Thyroid gland (tissue), 4 donors: Measurements from ENCODE around the gene MITF. TPM values are rescaled to one million over a fixed set of nuclear protein-coding genes. Genes with fewer than 3 reads are reported as not detected.
A peak's percentile ranks its signal among the peaks of the same experiment; 100 is the strongest.

Source experiments
- DNase-seq, 2 donors: peaks; one replicate each; pipeline ENCODE4 v3.0.0-alpha.2; 2019
- H3K27ac ChIP-seq, 3 donors: fragments of 200-600 bp; sonication (generic); 1 replicate in 2 of 3; 2 replicates in 1 of 3; pipeline ENCODE4 v1.5.1; 2016 to 2019; ENCODE audit warnings: mild to moderate bottlenecking in 1 of 3, moderate library complexity in 1 of 3
- H3K27me3 ChIP-seq: fragments of 200-600 bp; sonication (generic); one replicate; pipeline ENCODE4 v1.5.1; 2019
- H3K36me3 ChIP-seq, 2 donors: fragments of 200-600 bp; sonication (generic); one replicate each; pipeline ENCODE4 v1.5.1; 2016 to 2019
- H3K4me1 ChIP-seq, 2 donors: fragments of 200-600 bp; sonication (generic); one replicate each; pipeline ENCODE4 v1.5.1; 2017 to 2019
- H3K4me3 ChIP-seq, 3 donors: fragments of 200-600 bp; sonication (generic); replicated peaks in 1 of 3; 1 replicate in 2 of 3; 2 replicates in 1 of 3; pipeline ENCODE4 v1.5.1; 2016; ENCODE audit warnings: mild to moderate bottlenecking in 1 of 3
- H3K9me3 ChIP-seq: fragments of 200-600 bp; sonication (generic); one replicate; pipeline ENCODE4 v1.5.1; 2017
- CTCF ChIP-seq, 6 experiments: fragments of 200-600 bp in 3 of 6; fragments of 450-650 bp in 3 of 6; sonication (generic) in 3 of 6; IDR thresholded peaks; one replicate each; pipeline ENCODE4 v1.5.1; 2016 to 2019; ENCODE audit warnings: antibody characterized with exemption in 6 of 6, mild to moderate bottlenecking in 2 of 6, inconsistent platforms in 1 of 6, moderate library complexity in 1 of 6
- POLR2A ChIP-seq, 2 donors: fragments of 450-650 bp; IDR thresholded peaks; one replicate each; pipeline ENCODE4 v1.6.1; 2017; ENCODE audit warnings: antibody characterized with exemption in 2 of 2, mild to moderate bottlenecking in 2 of 2, moderate library complexity in 1 of 2
- WGBS, 2 donors: methylation state at CpG; one replicate each; pipeline ENCODE4 v1.1.5; 2017; 5-methylcytosine and 5-hydroxymethylcytosine counted together
- intact Hi-C: fragments of 100-400 bp; cut with DNase I; formaldehyde crosslinking; loops from one replicate; pipeline ENCODE4 v1.15.1; 2023
- total RNA-seq, 4 donors: library from RNA; depleted of rRNA; stranded (reverse); fragments of >200 nt; gene quantifications; one replicate each; pipeline ENCODE4 v1.2.3, GENCODE V29; 2016

Gene MITF
- total RNA-seq, 4 donors from 2014 or later = 22.4 to 52.1 (median 26.4) TPM

GRCh38 chr3:69983546-69984265, 244.4 kb downstream of the MITF start:
- no peak for TF ChIP-seq CTCF (IDR thresholded peaks at IDR 0.05)
- no peak for TF ChIP-seq POLR2A (IDR thresholded peaks at IDR 0.05)
- WGBS, 2 donors = 85 to 89% methylated on average over 5 of the region's 5 CpGs

GRCh38 chr3:69985266-69985665, 246.0 kb downstream of the MITF start:
- Histone ChIP-seq H3K27me3 (no peaks in the 10 kb centered on the region), H3K4me1 (peaks cover 4% of the 10 kb centered on the region in 2 donors), H3K4me3 (no peak overlapping the region), H3K9me3 (no peaks in the 10 kb centered on the region), H3K36me3 (no peaks in the 10 kb centered on the region), H3K27ac (no peak overlapping the region)
- no peak for DNase-seq
- 78 to 79% methylated on average over 4 of the region's 4 CpGs for WGBS, 2 donors
- intact Hi-C loops = no loop called here
- TF ChIP-seq CTCF (IDR thresholded peaks at IDR 0.05) (no peak), POLR2A (IDR thresholded peaks at IDR 0.05) (no peak)

More at GRCh38 chr3:69983546-69984265, 244.4 kb downstream of the MITF start:
- H3K27ac ChIP-seq = no peak overlapping the region
- no peaks in the 10 kb centered on the region for H3K9me3 ChIP-seq
- H3K4me3 ChIP-seq = no peak overlapping the region
- peaks cover 4% of the 10 kb centered on the region in 2 donors for H3K4me1 ChIP-seq
- no peaks in the 10 kb centered on the region for H3K27me3 ChIP-seq
- intact Hi-C loops = no loop called here
- H3K36me3 ChIP-seq = no peaks in the 10 kb centered on the region
- no peak for DNase-seq

- intact Hi-C loops = no loop called here
- peak; percentile 34 to 57 for DNase-seq
- 38 to 46% methylated on average over 6 of the region's 6 CpGs for WGBS, 2 donors
- no peaks in the 10 kb centered on the region for H3K36me3 ChIP-seq
- TF ChIP-seq CTCF (IDR thresholded peaks at IDR 0.05) (no peak), POLR2A (IDR thresholded peaks at IDR 0.05) (no peak)
- no peaks in the 10 kb centered on the region for H3K9me3 ChIP-seq
- H3K27me3 ChIP-seq = no peaks in the 10 kb centered on the region
- no peak overlapping the region for H3K4me3 ChIP-seq
- H3K4me1 ChIP-seq = peaks cover 4% of the 10 kb centered on the region in 2 donors
- peak overlapping the region in 1 of 3 donors; percentile 26 for H3K27ac ChIP-seq
Observed at GRCh38 chr3:69986419-69986818, 247.2 kb downstream of the MITF start.

- H3K9me3 ChIP-seq = no peaks in the 10 kb centered on the region
- 86 to 89% methylated on average over 6 of the region's 6 CpGs for WGBS, 2 donors
- no peak overlapping the region for H3K4me3 ChIP-seq
- no peak for DNase-seq
- H3K4me1 ChIP-seq = peaks cover 4% of the 10 kb centered on the region in 2 donors
- TF ChIP-seq CTCF (IDR thresholded peaks at IDR 0.05) (no peak), POLR2A (IDR thresholded peaks at IDR 0.05) (no peak)
- H3K36me3 ChIP-seq = no peaks in the 10 kb centered on the region
- intact Hi-C loops = no loop called here
- no peaks in the 10 kb centered on the region for H3K27me3 ChIP-seq
- no peak overlapping the region for H3K27ac ChIP-seq
Observed at GRCh38 chr3:69987833-69988232, 248.6 kb downstream of the MITF start.

GRCh38 chr3:69993757-69994156, 254.5 kb downstream of the MITF start:
- 96 to 97% methylated on average over 4 of the region's 4 CpGs for WGBS, 2 donors
- no peak for DNase-seq
- Histone ChIP-seq H3K4me3 (no peak overlapping the region), H3K9me3 (no peaks in the 10 kb centered on the region), H3K27me3 (no peaks in the 10 kb centered on the region), H3K36me3 (no peaks in the 10 kb centered on the region), H3K4me1 (peaks cover 8% of the 10 kb centered on the region in 2 donors), H3K27ac (no peak overlapping the region)
- TF ChIP-seq POLR2A (IDR thresholded peaks at IDR 0.05) (no peak), CTCF (IDR thresholded peaks at IDR 0.05) (no peak)
- intact Hi-C loops = no loop called here
